GM18526 (cell line): ENCODE data around the gene SEPHS2.

Source experiments
- POLR2A ChIP-seq: IDR thresholded peaks from 3 replicates; pipeline ENCODE4 v1.6.1; 2011; ENCODE audit not compliant: insufficient read length; ENCODE audit errors: extremely low read depth

Gene SEPHS2

GRCh38 chr16:30445408-30446202, at the start of gene SEPHS2:
Gene SEPHS2 (minus strand): TSS chr16:30445874. CDS start chr16:30445727, 147 bp downstream.
- TF ChIP-seq POLR2A, result peak; percentile 95

GRCh38 chr16:30494709-30495108, 49.0 kb upstream of the SEPHS2 start:
- no peak for TF ChIP-seq POLR2A

GRCh38 chr16:30493941-30494488, 48.3 kb upstream of the SEPHS2 start:
- no peak for TF ChIP-seq POLR2A

GRCh38 chr16:30491744-30492308, 46.2 kb upstream of the SEPHS2 start:
- TF ChIP-seq POLR2A, result no peak

GRCh38 chr16:30491229-30491628, 45.6 kb upstream of the SEPHS2 start:
- TF ChIP-seq POLR2A, result no peak

- TF ChIP-seq POLR2A, result no peak
These were observed 44.5 kb upstream of the SEPHS2 start for GRCh38 chr16:30490210-30490609.

GRCh38 chr16:30488764-30489605, 43.3 kb upstream of the SEPHS2 start:
- TF ChIP-seq POLR2A, result no peak

GRCh38 chr16:30485818-30486436, 40.3 kb upstream of the SEPHS2 start:
- no peak for TF ChIP-seq POLR2A

- TF ChIP-seq POLR2A, result no peak
These were observed 39.2 kb upstream of the SEPHS2 start for GRCh38 chr16:30484887-30485286.

GRCh38 chr16:30482366-30482765, 36.7 kb upstream of the SEPHS2 start:
- no peak for TF ChIP-seq POLR2A

- TF ChIP-seq POLR2A, result no peak
These were observed 35.7 kb upstream of the SEPHS2 start for GRCh38 chr16:30481381-30481780.

- TF ChIP-seq POLR2A, result no peak
These were observed 33.2 kb upstream of the SEPHS2 start for GRCh38 chr16:30478766-30479478.

GRCh38 chr16:30476991-30477390, 31.3 kb upstream of the SEPHS2 start:
- TF ChIP-seq POLR2A, result no peak

- TF ChIP-seq POLR2A, result no peak
These were observed 29.0 kb upstream of the SEPHS2 start for GRCh38 chr16:30474684-30475083.
